ENCODE measurements around the gene CKAP5.
A peak's percentile ranks its signal among the peaks of the same experiment; 100 is the strongest.
"Not testable (repeated sequence)": the region's sequence is repeated elsewhere in the genome, so short reads cannot be mapped to it uniquely, and the experiment has no call there.

CKAP5 gene

GRCh38 chr11:46724088-46724487 lies 122.0 kb downstream of the CKAP5 start:
- no peak for DNase-seq

DNA sequence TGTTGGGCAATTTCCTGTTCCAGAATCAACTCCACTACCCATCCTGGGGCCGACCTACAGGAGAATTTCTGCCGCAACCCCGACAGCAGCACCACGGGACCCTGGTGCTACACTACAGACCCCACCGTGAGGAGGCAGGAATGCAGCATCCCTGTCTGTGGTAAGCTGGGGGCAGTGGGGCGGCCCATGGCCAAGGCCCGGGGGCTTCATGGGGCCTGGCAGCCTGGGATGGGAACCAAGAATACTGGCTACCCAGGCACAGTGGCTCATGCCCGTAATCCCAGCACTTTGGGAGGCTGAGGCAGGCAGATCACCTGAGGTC lies 122.8 kb downstream of the CKAP5 start:
- no peak for DNase-seq

GRCh38 chr11:46722566-46723358 lies 123.3 kb downstream of the CKAP5 start:
- DNase-seq, result no peak

- DNase-seq, result no peak
These were observed 124.8 kb downstream of the CKAP5 start for GRCh38 chr11:46721286-46721685.

DNA sequence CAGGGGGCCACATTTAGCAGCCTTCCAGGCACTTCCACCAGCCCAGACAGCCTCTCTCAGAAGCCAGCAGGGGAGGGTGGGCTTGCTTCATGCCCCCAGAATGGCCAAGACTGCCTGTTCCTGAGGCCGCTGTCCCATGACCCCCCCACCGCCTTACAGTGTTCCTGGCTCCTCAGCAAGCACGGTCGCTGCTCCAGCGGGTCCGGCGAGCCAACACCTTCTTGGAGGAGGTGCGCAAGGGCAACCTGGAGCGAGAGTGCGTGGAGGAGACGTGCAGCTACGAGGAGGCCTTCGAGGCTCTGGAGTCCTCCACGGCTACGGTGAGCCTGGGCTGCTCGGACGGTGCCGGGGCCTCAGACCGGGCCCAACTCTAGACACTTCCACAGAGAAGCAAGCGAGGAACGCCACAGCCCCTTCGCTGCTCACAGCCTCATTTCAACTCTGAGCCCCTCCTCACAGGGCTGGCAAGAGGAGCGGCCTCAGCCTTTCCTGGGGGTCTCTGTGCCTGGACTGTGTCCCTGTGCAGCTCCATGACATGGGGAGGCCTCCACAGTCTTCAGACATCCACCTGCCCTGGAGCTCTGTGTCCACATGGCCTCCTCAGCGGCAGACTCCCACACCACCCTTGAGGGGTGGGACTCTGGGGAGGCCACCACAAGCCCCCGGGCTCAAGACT lies 126.4 kb downstream of the CKAP5 start:
- DNase-seq, result no peak

DNA sequence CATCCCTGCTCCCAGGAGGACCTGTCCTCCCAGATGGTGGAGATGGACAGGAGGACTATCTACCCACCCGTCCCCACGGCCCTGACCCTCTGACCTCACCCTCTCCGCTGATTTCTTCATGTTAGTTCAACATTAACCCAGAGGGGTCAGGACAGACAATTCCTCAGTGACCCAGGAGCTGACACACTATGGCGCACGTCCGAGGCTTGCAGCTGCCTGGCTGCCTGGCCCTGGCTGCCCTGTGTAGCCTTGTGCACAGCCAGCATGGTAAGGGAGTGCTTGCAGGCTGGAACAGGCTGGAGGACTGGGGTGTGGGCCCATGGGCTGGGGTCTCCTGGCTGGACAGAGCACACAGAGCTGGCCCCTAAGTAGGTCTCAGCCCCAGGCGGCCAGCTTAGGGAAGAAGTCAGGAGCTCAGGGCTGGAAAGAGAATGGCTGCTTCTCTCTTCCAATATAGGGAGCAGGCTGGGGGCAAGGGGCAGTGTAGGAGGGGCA lies 127.0 kb downstream of the CKAP5 start, which contains the start of gene F2:
F2 (plus strand) TSS at position 166 of the 495 bp plus-strand sequence; CDS start at position 189, 23 bp downstream.
- no peak for DNase-seq

DNA sequence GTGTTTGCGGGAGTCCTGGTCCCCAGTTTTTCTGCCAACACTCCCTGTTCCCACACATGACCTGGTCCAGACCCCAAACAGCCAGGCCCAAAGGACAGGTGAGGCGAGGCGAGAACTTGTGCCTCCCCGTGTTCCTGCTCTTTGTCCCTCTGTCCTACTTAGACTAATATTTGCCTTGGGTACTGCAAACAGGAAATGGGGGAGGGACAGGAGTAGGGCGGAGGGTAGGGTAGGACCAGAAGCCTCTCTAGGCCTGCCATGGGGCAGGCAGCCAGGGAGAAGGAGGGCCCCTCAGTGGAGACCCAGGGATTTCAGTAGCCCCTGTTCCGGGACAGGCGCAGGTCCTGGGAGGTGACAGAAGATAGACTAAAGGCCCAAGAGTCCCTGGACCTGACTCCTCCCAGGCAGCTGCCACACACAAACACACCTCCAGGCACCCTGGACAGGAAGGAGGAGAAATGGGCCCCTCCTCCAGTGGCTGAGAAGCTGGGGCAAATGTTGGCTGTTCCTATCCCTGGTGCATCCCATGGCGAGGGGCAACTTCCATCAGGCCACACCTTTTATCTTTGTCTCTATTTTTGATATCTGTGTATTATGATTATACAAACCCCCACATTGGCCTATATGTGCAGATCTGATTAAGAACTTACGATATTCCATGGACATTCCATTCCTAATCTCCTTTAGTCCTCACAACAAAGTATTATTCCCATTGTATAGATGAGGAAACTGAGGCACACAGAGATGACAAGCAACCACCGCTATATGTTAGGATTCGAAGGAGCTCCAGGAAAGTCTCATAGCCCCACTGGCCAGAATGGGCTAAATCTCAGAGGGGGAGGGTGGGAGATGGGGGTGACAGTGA lies 127.7 kb downstream of the CKAP5 start:
- DNase-seq, result no peak

DNA sequence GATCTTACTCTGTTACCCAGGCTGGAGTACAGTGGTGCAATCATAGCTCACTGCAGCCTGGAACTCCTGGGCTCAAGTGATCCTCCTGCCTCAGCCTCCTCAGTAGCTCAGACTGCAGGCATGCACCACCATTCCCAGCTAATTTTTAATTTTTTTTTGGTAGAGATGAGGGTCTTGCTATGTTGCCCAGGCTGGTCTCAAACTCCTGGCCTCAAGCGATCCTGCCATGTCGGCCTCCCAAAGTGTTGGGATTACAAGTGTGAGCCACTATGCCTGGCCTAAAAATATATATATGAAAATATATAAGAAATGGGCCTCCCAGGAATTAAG lies 128.3 kb downstream of the CKAP5 start:
- DNase-seq, result not testable (repeated sequence)

GRCh38 chr11:46712874-46713576 lies 133.1 kb downstream of the CKAP5 start:
- no peak for DNase-seq

- DNase-seq, result no peak
These were observed 134.8 kb downstream of the CKAP5 start for GRCh38 chr11:46711303-46711702.

GRCh38 chr11:46710821-46711269 lies 135.2 kb downstream of the CKAP5 start:
- DNase-seq, result no peak

DNA sequence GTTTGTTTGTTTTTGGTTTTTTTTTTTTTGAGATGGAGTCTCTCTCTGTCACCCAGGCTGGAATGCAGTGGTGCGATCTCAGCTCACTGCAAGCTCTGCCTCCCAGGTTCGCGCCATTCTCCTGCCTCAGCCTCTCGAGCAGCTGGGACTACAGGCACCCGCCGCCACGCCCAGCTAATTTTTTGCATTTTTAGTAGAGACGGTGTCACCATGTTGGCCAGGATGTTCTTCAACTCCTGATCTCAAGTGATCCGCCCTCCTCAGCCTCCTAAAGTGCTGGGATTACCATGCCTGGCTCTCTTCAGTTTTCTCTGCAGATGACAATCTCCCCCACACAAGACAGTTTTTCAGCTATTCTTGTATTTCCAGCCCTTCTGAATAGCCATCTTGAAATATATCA lies 136.7 kb downstream of the CKAP5 start:
- not testable (repeated sequence) for DNase-seq

DNA sequence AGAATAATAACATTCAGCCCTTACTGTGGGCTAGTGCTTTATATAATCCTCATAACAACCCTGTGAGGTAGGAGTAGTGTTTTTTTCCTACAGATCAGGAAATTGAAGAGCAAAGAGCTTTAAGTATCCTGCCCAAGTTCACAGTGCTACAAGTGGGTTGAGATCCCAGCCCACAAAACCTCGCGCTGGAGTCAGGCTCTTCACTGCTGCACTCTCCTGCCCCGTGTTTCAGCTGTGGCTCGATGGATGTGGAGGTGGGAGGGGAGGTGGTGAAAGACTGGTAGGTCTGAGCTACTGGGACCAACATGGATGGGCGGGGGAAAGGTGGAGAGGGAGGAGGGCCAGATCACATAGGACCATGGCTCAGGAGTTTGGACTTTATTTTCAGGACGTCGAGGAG lies 139.2 kb downstream of the CKAP5 start:
- DNase-seq, result no peak

DNA sequence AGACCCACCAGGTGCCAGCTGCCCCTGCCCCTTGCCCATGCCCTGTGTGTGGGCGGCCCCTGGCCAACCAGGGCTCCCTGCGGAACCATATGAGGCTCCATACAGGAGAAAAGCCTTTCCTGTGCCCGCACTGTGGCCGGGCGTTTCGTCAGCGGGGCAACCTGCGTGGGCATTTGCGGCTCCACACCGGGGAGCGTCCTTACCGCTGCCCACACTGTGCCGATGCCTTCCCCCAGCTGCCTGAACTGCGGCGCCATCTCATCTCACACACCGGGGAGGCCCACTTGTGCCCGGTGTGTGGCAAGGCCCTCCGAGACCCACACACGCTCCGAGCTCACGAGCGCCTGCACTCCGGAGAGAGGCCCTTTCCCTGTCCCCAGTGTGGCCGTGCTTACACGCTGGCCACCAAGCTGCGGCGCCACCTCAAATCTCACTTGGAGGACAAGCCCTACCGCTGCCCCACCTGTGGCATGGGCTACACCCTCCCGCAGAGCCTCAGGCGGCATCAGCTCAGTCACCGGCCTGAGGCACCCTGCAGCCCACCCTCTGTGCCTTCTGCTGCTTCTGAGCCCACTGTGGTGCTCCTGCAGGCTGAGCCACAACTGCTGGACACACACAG lies 140.9 kb downstream of the CKAP5 start:
- DNase-seq, result no peak

DNA sequence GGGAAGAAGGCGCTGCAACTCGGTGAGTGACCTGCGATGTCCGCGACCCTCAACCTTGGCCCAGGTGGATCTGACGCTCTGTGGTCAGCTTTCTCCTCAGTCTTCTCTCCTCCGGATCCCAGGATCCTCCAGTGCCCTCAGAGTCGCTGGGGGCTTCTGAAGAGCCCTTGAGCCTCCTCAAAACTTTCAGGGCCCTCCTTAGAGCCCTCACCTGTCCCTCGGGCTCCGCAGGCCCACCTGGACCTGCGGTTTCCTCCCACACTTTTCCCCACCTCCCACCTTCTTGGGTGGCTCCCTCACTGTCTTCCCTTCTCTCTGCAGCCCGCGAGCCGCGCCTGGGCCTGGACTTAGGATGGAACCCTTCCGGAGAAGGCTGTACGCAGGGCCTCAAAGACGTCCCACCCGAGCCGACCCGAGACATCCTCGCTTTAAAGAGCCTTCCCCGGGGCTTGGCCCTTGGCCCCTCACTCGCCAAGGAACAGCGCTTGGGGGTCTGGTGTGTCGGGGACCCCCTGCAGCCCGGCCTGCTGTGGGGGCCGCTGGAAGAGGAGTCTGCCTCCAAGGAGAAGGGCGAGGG lies 144.9 kb downstream of the CKAP5 start:
- no peak for DNase-seq

DNA sequence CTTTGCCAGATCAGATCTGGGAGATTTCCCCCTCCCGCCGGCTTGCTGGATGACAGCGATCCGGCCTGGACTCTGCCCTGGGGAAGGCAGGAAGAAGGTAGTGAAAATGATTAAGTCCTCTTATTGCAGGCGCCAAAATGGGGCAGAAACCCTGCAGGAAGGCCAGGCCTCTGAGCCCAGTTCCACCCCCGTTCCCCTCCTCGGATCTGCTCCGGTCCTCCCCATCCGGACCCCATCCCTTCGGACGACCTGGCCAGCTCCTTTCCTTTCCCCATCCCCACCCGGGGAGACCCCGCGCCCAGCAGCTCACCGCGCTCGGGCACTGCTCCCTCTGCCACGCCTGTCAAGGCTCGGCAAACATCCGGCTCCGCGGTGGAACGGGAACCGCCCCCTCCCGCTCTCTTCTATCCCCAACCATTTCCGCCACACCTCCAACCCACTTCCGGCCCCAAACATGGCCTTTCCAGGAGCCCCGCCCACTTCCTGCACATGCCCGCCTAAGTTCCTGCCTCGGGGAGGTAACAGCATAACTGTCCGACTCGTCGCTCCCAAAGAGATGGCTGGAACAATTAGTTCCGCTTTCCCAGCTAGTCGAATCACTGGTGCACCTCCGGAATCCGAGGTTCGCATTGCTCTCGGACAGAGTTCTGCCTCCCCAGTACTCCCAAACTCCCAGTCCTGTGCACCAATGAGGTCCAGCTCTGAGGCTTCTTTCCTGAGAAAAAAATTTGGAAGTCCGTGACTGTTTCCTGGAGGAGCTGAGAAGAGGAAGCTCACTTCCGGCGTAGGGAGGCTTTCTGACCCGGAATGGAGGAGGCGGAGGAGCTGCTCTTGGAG lies 145.6 kb downstream of the CKAP5 start, which contains the start of the genes ARHGAP1 and ZNF408:
ARHGAP1 (minus strand) TSS at position 379 of the 837 bp plus-strand sequence. CDS start 4,512 bp downstream, outside the sequence.
ZNF408 (plus strand) TSS at position 791 of the 837 bp plus-strand sequence; CDS start at position 808, 17 bp downstream.
- DNase-seq, result peak; percentile 98 to 99

DNA sequence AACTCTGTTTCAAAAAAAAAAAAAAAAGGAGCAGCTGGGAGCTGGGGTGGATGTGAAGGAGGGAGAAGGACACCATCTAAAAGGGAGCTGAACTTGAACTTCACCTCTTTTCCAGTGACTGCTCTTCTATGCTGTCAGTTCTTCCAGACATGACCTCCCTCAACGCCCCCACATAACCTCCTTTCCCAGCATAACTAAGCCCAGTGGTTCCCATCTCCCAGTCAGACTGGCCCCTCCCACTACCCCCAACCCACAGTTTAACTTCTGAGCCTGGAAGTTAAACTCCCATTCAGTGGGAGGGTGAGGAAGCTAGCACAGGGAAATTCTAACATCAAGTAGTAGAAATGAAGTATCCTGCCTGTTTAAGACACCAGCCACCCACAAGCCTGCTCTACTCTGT lies 147.5 kb downstream of the CKAP5 start:
- DNase-seq, result no peak

GRCh38 chr11:46697723-46698122 lies 148.4 kb downstream of the CKAP5 start:
- DNase-seq, result no peak

DNA sequence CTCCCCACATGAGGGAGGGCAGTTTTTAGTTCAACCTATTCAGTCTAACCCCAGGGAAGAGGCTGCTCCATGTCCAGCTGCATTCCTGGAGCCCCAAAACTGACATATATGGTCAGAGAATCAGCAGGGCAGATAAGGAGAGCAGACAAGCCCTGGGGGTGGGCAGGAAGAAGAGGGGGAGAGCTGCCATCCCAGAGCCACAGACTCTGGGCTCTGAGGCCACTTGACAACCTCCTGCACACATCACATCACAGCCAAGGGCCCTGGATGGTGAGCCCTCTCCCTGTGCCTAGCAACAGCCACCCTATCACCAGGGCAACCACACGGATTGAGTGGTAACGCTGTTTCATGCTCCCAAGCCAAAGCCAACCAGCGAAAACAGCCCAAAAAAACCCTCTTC lies 148.8 kb downstream of the CKAP5 start:
- DNase-seq, result no peak

- no peak for DNase-seq
These were observed 149.9 kb downstream of the CKAP5 start for GRCh38 chr11:46696212-46696558.

All from CD4-positive, alpha-beta T cell treated with Interleukin-4 for 1 hour (primary cell).